Brain microvascular endothelial cell (primary cell): ENCODE results near the gene TMEM26.

Source experiments
- DNase-seq: peaks from one replicate; pipeline ENCODE4 v3.0.0-alpha.2; 2020
- H3K27ac ChIP-seq: fragments of 250-450 bp; sonication (Bioruptor Pico); 2 replicates; pipeline ENCODE4 v1.5.1; 2020; ENCODE audit warnings: mild to moderate bottlenecking, moderate library complexity
- H3K27me3 ChIP-seq: fragments of 250-450 bp; sonication (Bioruptor Pico); replicated peaks from 2 replicates; pipeline ENCODE4 v1.5.1; 2020; ENCODE audit warnings: mild to moderate bottlenecking
- H3K36me3 ChIP-seq: fragments of 250-450 bp; sonication (Bioruptor Pico); replicated peaks from 2 replicates; pipeline ENCODE4 v1.5.1; 2020; ENCODE audit warnings: mild to moderate bottlenecking
- H3K4me3 ChIP-seq: 2 replicates; pipeline ENCODE4 v1.5.1; 2011; ENCODE audit warnings: low read depth, mild to moderate bottlenecking, control low read depth, low read length, moderate library complexity
- in situ Hi-C: cut with HindIII; loops from 2 replicates; pipeline ENCODE4 v1.10.0; 2017; ENCODE audit warnings: low sequenced_read_pairs, low pct_ligation_motif_present
- TF ChIP-seq, protein P1 (sequence below): IDR thresholded peaks from 2 replicates; pipeline ENCODE4 v1.5.1; 2011; ENCODE audit warnings: low read depth, mild to moderate bottlenecking, moderate library complexity, low read length, control low read depth, inconsistent platforms; ENCODE audit errors: missing control alignments

The TMEM26 gene

DNA sequence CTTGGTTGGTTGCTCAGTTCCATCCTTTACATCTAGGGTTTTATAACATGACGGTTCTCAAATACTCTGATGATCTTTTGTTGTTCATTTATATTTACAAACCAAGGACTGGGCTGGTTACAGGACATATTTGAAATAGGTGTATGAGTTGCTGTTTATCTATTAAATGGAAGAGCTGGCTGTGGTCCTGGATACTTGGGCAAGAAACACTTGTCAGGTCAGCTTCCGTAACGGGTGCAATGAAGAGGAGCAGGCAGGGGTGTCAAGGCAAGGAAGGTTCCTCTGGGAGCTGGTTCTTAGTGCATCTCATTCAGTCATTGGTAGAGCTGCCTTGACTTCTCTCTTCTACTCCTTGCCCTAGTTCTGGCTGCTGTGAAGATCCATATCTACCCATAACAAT lies 4.8 kb upstream of the TMEM26 start:
- no peak overlapping the region for H3K4me3 ChIP-seq
- in situ Hi-C loops, result no loop called here
- H3K36me3 ChIP-seq, result no peaks in the 10 kb centered on the region
- DNase-seq, result no peak
- TF ChIP-seq, protein P1, sequence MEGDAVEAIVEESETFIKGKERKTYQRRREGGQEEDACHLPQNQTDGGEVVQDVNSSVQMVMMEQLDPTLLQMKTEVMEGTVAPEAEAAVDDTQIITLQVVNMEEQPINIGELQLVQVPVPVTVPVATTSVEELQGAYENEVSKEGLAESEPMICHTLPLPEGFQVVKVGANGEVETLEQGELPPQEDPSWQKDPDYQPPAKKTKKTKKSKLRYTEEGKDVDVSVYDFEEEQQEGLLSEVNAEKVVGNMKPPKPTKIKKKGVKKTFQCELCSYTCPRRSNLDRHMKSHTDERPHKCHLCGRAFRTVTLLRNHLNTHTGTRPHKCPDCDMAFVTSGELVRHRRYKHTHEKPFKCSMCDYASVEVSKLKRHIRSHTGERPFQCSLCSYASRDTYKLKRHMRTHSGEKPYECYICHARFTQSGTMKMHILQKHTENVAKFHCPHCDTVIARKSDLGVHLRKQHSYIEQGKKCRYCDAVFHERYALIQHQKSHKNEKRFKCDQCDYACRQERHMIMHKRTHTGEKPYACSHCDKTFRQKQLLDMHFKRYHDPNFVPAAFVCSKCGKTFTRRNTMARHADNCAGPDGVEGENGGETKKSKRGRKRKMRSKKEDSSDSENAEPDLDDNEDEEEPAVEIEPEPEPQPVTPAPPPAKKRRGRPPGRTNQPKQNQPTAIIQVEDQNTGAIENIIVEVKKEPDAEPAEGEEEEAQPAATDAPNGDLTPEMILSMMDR, result no peak
- H3K27ac ChIP-seq, result no peak overlapping the region
- H3K27me3 ChIP-seq, result no peaks in the 10 kb centered on the region

GRCh38 chr10:61456095-61456789 lies 3.1 kb upstream of the TMEM26 start:
- DNase-seq, result no peak

GRCh38 chr10:61455656-61456055 lies 2.5 kb upstream of the TMEM26 start:
- no peaks in the 10 kb centered on the region for H3K27me3 ChIP-seq
- in situ Hi-C loops, result no loop called here
- H3K4me3 ChIP-seq, result no peak overlapping the region
- TF ChIP-seq, protein P1, result no peak
- DNase-seq, result no peak
- H3K27ac ChIP-seq, result no peak overlapping the region
- no peaks in the 10 kb centered on the region for H3K36me3 ChIP-seq

More at GRCh38 chr10:61456095-61456789, 3.1 kb upstream of the TMEM26 start:
- Histone ChIP-seq H3K36me3 (no peaks in the 10 kb centered on the region), H3K27me3 (no peaks in the 10 kb centered on the region), H3K4me3 (no peak overlapping the region), H3K27ac (no peak overlapping the region)
- in situ Hi-C loops, result no loop called here
- TF ChIP-seq, protein P1, result no peak

- H3K4me3 ChIP-seq, result no peak overlapping the region
- in situ Hi-C loops, result no loop called here
- TF ChIP-seq, protein P1, result no peak
- DNase-seq, result no peak
- no peak overlapping the region for H3K27ac ChIP-seq
- H3K36me3 ChIP-seq, result no peaks in the 10 kb centered on the region
- no peaks in the 10 kb centered on the region for H3K27me3 ChIP-seq
Observed at GRCh38 chr10:61454541-61454940, 1.4 kb upstream of the TMEM26 start.

- H3K27me3 ChIP-seq, result no peaks in the 10 kb centered on the region
- H3K4me3 ChIP-seq, result peak overlapping the region; percentile 80
- no peak overlapping the region for H3K27ac ChIP-seq
- in situ Hi-C loops, result no loop called here
- no peak for DNase-seq
- TF ChIP-seq, protein P1, result no peak
- no peaks in the 10 kb centered on the region for H3K36me3 ChIP-seq
Observed at GRCh38 chr10:61452151-61452651, 980 bp downstream of the TMEM26 start.

GRCh38 chr10:61451357-61451756 lies 1.8 kb downstream of the TMEM26 start:
- in situ Hi-C loops, result no loop called here
- TF ChIP-seq, protein P1, result no peak
- H3K27ac ChIP-seq, result no peak overlapping the region
- H3K27me3 ChIP-seq, result no peaks in the 10 kb centered on the region
- H3K36me3 ChIP-seq, result no peaks in the 10 kb centered on the region
- H3K4me3 ChIP-seq, result no peak overlapping the region
- no peak for DNase-seq
